Glutamatergic neuron (in vitro differentiated cells): ENCODE results near the gene LDLRAD4. TPM values are rescaled to one million over a fixed set of nuclear protein-coding genes. Genes with fewer than 3 reads are reported as not detected.
A peak's percentile ranks its signal among the peaks of the same experiment; 100 is the strongest.

Experiments used
- DNase-seq: peaks from one replicate; pipeline ENCODE4 v3.0.0; 2022
- H3K27ac Mint-ChIP-seq: one replicate; pipeline ENCODE4 v1.8.0; 2020; ENCODE audit warnings: mild to moderate bottlenecking, mixed read lengths, inconsistent platforms; ENCODE audit not compliant: unreplicated experiment
- H3K27me3 Mint-ChIP-seq: one replicate; pipeline ENCODE4 v1.8.0; 2020; ENCODE audit warnings: mild to moderate bottlenecking, moderate library complexity, mixed read lengths, inconsistent platforms; ENCODE audit not compliant: unreplicated experiment
- H3K36me3 Mint-ChIP-seq: one replicate; pipeline ENCODE4 v1.8.0; 2020; ENCODE audit warnings: mild to moderate bottlenecking, mixed read lengths, inconsistent platforms; ENCODE audit not compliant: unreplicated experiment
- H3K4me1 Mint-ChIP-seq: one replicate; pipeline ENCODE4 v1.8.0; 2020; ENCODE audit warnings: mild to moderate bottlenecking, low read depth, mixed read lengths, inconsistent platforms; ENCODE audit not compliant: unreplicated experiment
- H3K4me3 Mint-ChIP-seq: one replicate; pipeline ENCODE4 v1.8.0; 2020; ENCODE audit warnings: mild to moderate bottlenecking, mixed read lengths, inconsistent platforms; ENCODE audit not compliant: unreplicated experiment
- H3K9me3 Mint-ChIP-seq: one replicate; pipeline ENCODE4 v1.8.0; 2020; ENCODE audit warnings: mild to moderate bottlenecking, moderate library complexity, mixed read lengths, inconsistent platforms; ENCODE audit not compliant: unreplicated experiment
- CTCF ChIP-seq: fragments of 200-600 bp; sonication (generic); IDR thresholded peaks from one replicate; pipeline ENCODE4 v1.5.0; 2021; ENCODE audit not compliant: partially characterized antibody, unreplicated experiment
- total RNA-seq: library from RNA; stranded (reverse); fragmentation: NEBNext Ultra II Directional; extraction: Animal tissue kit (Norgen Biotek cat#: 25700); gene quantifications from one replicate; pipeline ENCODE4 v1.2.1, GENCODE V29; 2021; ENCODE audit not compliant: unreplicated experiment

Gene LDLRAD4
- total RNA-seq, 1 donor from 2014 or later = 0.29 TPM

- Mint-ChIP-seq H3K4me3 (no peak overlapping the region), H3K4me1 (peaks cover 6% of the 10 kb centered on the region), H3K27ac (no peak overlapping the region), H3K9me3 (no peaks in the 10 kb centered on the region), H3K27me3 (peaks cover 2% of the 10 kb centered on the region), H3K36me3 (no peaks in the 10 kb centered on the region)
- no peak for DNase-seq
- no peak for TF ChIP-seq CTCF
Measured at GRCh38 chr18:13562494-13563029, 344.0 kb downstream of the LDLRAD4 start.

- Mint-ChIP-seq H3K27ac (no peak overlapping the region), H3K9me3 (no peaks in the 10 kb centered on the region), H3K4me3 (no peak overlapping the region), H3K36me3 (no peaks in the 10 kb centered on the region), H3K27me3 (peaks cover 2% of the 10 kb centered on the region), H3K4me1 (peaks cover 6% of the 10 kb centered on the region)
- peak; percentile 58 for DNase-seq
- TF ChIP-seq CTCF = no peak
Measured at GRCh38 chr18:13563390-13563805, 344.8 kb downstream of the LDLRAD4 start.

- Mint-ChIP-seq H3K9me3 (peaks cover 3% of the 10 kb centered on the region), H3K4me3 (no peak overlapping the region), H3K4me1 (peaks cover 6% of the 10 kb centered on the region), H3K36me3 (no peaks in the 10 kb centered on the region), H3K27ac (no peak overlapping the region), H3K27me3 (peaks cover 2% of the 10 kb centered on the region)
- no peak for TF ChIP-seq CTCF
- DNase-seq = no peak
Measured at GRCh38 chr18:13564579-13564978, 346.0 kb downstream of the LDLRAD4 start.

- peaks cover 3% of the 10 kb centered on the region for H3K9me3 Mint-ChIP-seq
- H3K4me3 Mint-ChIP-seq = no peak overlapping the region
- H3K27ac Mint-ChIP-seq = no peak overlapping the region
- peaks cover 2% of the 10 kb centered on the region for H3K27me3 Mint-ChIP-seq
- TF ChIP-seq CTCF = no peak
- DNase-seq = no peak
- peaks cover 6% of the 10 kb centered on the region for H3K4me1 Mint-ChIP-seq
- H3K36me3 Mint-ChIP-seq = no peaks in the 10 kb centered on the region
Measured at GRCh38 chr18:13565228-13565627, 346.7 kb downstream of the LDLRAD4 start.

- Mint-ChIP-seq H3K9me3 (peaks cover 3% of the 10 kb centered on the region), H3K27me3 (peaks cover 2% of the 10 kb centered on the region), H3K36me3 (no peaks in the 10 kb centered on the region), H3K4me1 (peaks cover 6% of the 10 kb centered on the region), H3K4me3 (no peak overlapping the region), H3K27ac (no peak overlapping the region)
- no peak for TF ChIP-seq CTCF
- no peak for DNase-seq
Measured at GRCh38 chr18:13566941-13567746, 348.6 kb downstream of the LDLRAD4 start.
